Progenitor cell of endocrine pancreas (in vitro differentiated cells): ENCODE results near the gene SIRPA. TPM values are rescaled to one million over a fixed set of nuclear protein-coding genes. Genes with fewer than 3 reads are reported as not detected.

Source experiments
- DNase-seq: peaks from one replicate; pipeline ENCODE4 v3.0.0; 2021; ENCODE audit warnings: low spot score; ENCODE audit not compliant: unreplicated experiment
- H3K27ac Mint-ChIP-seq: 2 replicates; pipeline ENCODE4 v1.8.0; 2021; ENCODE audit warnings: mild to moderate bottlenecking, moderate library complexity, mixed read lengths
- H3K27me3 Mint-ChIP-seq: 2 replicates; pipeline ENCODE4 v1.8.0; 2021; ENCODE audit warnings: mixed read lengths
- H3K36me3 Mint-ChIP-seq: 2 replicates; pipeline ENCODE4 v1.8.0; 2022; ENCODE audit warnings: mixed read lengths; ENCODE audit not compliant: insufficient read depth
- H3K4me1 Mint-ChIP-seq: 2 replicates; pipeline ENCODE4 v1.8.0; 2021; ENCODE audit warnings: low read depth, mixed read lengths
- H3K4me3 Mint-ChIP-seq: 2 replicates; pipeline ENCODE4 v1.8.0; 2021; ENCODE audit warnings: low read depth, mild to moderate bottlenecking, moderate library complexity, mixed read lengths
- H3K9me3 Mint-ChIP-seq: 2 replicates; pipeline ENCODE4 v1.8.0; 2021; ENCODE audit warnings: low read depth, mixed read lengths
- total RNA-seq: library from RNA; stranded (reverse); gene quantifications from 2 replicates; pipeline ENCODE4 v1.2.1, GENCODE V29; 2021
- TF ChIP-seq, protein P1 (sequence below): fragments of 200-600 bp; sonication (generic); IDR thresholded peaks from one replicate; pipeline ENCODE4 v1.5.0; 2021; ENCODE audit warnings: antibody characterized with exemption, mild to moderate bottlenecking; ENCODE audit not compliant: unreplicated experiment

SIRPA gene
- total RNA-seq, 1 donor from 2014 or later, result 16.2 TPM

DNA sequence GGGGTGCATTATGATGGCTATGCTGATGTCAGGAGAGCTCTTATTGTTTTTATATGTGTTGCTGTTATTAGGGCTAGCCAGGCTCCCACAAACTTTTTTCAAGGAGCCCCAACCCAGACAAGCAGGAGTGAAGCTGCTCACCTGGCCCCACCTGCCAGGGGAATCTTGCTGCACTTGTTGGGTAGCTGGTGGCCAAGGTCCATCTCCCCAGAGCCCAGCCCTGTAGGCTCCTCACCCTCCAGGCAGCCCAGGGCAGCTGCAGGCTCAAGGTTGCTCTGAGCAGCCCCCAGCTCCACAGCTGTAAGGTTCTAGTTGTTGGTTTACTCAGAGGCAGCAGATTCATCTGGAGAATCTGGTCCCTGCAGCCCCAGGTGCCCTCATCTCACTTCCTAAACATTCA is 46.8 kb upstream of the SIRPA start:
- no peak overlapping the region for H3K27ac Mint-ChIP-seq
- DNase-seq, result no peak
- H3K36me3 Mint-ChIP-seq, result no peaks in the 10 kb centered on the region
- H3K4me1 Mint-ChIP-seq, result no peaks in the 10 kb centered on the region
- no peak overlapping the region for H3K4me3 Mint-ChIP-seq
- H3K9me3 Mint-ChIP-seq, result peaks cover 3% of the 10 kb centered on the region
- TF ChIP-seq, protein P1, sequence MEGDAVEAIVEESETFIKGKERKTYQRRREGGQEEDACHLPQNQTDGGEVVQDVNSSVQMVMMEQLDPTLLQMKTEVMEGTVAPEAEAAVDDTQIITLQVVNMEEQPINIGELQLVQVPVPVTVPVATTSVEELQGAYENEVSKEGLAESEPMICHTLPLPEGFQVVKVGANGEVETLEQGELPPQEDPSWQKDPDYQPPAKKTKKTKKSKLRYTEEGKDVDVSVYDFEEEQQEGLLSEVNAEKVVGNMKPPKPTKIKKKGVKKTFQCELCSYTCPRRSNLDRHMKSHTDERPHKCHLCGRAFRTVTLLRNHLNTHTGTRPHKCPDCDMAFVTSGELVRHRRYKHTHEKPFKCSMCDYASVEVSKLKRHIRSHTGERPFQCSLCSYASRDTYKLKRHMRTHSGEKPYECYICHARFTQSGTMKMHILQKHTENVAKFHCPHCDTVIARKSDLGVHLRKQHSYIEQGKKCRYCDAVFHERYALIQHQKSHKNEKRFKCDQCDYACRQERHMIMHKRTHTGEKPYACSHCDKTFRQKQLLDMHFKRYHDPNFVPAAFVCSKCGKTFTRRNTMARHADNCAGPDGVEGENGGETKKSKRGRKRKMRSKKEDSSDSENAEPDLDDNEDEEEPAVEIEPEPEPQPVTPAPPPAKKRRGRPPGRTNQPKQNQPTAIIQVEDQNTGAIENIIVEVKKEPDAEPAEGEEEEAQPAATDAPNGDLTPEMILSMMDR, result no peak
- peaks cover 2% of the 10 kb centered on the region for H3K27me3 Mint-ChIP-seq

DNA sequence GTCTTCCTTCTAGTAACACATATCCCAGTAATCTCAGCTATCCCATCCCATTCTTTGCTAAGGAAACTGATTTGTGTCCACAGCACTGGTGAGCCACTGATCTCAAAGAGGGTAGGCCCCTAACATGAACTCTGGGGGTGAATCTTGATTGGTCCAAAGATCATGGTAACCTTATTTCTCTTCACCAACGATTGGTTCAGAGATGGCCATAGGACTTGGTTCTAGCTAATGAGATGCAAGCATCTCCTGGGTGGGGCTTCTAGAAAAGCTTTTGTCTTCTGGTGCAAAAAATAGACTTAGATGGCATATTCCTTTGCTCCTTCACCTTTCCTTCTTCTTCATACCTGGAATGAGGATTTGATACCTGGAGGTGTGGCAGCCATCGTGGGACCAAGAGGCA is 43.8 kb upstream of the SIRPA start:
- no peak overlapping the region for H3K27ac Mint-ChIP-seq
- TF ChIP-seq, protein P1, result no peak
- H3K27me3 Mint-ChIP-seq, result no peaks in the 10 kb centered on the region
- no peak overlapping the region for H3K4me3 Mint-ChIP-seq
- peaks cover 22% of the 10 kb centered on the region for H3K4me1 Mint-ChIP-seq
- DNase-seq, result no peak
- H3K36me3 Mint-ChIP-seq, result no peaks in the 10 kb centered on the region
- peaks cover 3% of the 10 kb centered on the region for H3K9me3 Mint-ChIP-seq

DNA sequence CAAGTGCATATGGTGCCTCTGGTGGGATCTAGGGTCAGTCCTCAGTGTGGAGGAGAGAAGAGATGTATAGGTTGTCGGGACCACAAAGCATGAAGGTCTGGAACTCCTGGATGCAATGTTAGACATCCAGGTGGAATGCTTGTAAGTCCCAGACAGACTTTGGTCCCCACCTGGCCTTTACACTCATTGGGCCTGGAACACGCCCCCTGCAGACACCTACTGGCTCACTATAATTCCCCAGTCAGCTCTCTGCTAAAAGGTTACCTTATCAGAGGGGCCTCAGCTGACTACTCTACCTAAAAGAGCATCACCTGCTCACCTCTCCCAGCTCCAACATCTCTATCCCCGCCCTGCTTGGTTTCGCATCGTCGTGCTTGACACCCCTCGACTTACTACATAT is 41.7 kb upstream of the SIRPA start:
- Mint-ChIP-seq H3K9me3 (no peaks in the 10 kb centered on the region), H3K4me3 (no peak overlapping the region), H3K27ac (no peak overlapping the region), H3K4me1 (peaks cover 22% of the 10 kb centered on the region), H3K36me3 (no peaks in the 10 kb centered on the region), H3K27me3 (no peaks in the 10 kb centered on the region)
- TF ChIP-seq, protein P1, result no peak
- no peak for DNase-seq

DNA sequence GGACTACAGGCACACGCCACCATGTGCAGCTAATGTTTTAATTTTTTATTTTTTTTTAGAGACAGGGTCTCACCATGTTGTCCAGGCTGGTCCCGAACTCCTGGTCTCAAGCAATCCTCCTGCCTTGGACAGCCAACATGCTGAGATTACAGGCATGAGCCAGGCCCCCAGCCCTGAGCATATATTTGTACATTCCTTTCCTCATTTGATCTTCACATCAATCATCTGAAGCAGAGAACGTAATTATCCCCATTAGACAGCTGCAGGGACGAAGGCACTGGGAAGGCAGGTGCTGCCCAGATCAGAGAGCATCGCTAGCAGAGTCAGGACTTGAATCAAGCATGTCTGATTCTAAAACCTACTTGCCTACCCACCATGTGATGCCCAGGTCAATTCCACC is 41.0 kb upstream of the SIRPA start:
- Mint-ChIP-seq H3K27me3 (no peaks in the 10 kb centered on the region), H3K27ac (peak overlapping the region; percentile 71), H3K4me1 (peaks cover 22% of the 10 kb centered on the region), H3K9me3 (no peaks in the 10 kb centered on the region), H3K4me3 (no peak overlapping the region), H3K36me3 (no peaks in the 10 kb centered on the region)
- no peak for DNase-seq
- TF ChIP-seq, protein P1, result no peak

DNA sequence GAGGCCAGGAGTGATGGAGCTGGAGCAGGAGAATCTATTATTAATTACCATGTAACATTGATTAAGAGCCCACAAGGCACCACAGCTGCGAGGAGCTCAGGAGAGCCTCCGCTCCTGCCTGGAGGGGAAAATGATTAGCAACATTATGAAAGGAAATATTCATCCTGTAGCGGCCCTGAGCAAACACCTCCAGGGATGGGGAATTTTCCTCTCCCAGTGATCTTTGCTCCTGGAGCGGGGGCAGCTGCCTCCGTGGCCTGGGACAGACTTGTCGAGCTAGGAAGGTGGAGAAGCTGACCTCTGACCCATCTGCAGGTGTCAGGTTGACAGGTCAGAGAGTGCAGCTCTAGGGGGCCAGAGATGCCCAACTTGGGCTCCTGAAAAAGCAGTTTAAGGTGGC is 40.1 kb upstream of the SIRPA start:
- TF ChIP-seq, protein P1, result no peak
- peaks cover 22% of the 10 kb centered on the region for H3K4me1 Mint-ChIP-seq
- H3K27me3 Mint-ChIP-seq, result no peaks in the 10 kb centered on the region
- DNase-seq, result no peak
- H3K27ac Mint-ChIP-seq, result no peak overlapping the region
- no peaks in the 10 kb centered on the region for H3K36me3 Mint-ChIP-seq
- no peaks in the 10 kb centered on the region for H3K9me3 Mint-ChIP-seq
- no peak overlapping the region for H3K4me3 Mint-ChIP-seq
